ENCODE results near the gene WSCD2. TPM values are rescaled to one million over a fixed set of nuclear protein-coding genes. Genes with fewer than 3 reads are reported as not detected.
A peak's percentile ranks its signal among the peaks of the same experiment; 100 is the strongest.

WSCD2 gene
- total RNA-seq (1 to 10 TPM in 2 of 7 donors, under 1 TPM in 4, not detected in 1; under 0.01 to 2.0 (median 0.49) TPM), polyA plus RNA-seq (1 to 10 TPM in 1 of 2 donors, under 1 TPM in 1; 0.24 to 2.6 TPM)
- long read RNA-seq, donor 1 = 0 reads
- long read RNA-seq, donor 2 = 0 reads
- long read RNA-seq, donor 3, full-length matches to known transcripts = 1 of 1 reads
- long read RNA-seq, donor 3, partial matches to known transcripts = 0 of 1 reads
- long read RNA-seq, donor 3, other reads (novel, unspliced or antisense) = 0 of 1 reads

DNA sequence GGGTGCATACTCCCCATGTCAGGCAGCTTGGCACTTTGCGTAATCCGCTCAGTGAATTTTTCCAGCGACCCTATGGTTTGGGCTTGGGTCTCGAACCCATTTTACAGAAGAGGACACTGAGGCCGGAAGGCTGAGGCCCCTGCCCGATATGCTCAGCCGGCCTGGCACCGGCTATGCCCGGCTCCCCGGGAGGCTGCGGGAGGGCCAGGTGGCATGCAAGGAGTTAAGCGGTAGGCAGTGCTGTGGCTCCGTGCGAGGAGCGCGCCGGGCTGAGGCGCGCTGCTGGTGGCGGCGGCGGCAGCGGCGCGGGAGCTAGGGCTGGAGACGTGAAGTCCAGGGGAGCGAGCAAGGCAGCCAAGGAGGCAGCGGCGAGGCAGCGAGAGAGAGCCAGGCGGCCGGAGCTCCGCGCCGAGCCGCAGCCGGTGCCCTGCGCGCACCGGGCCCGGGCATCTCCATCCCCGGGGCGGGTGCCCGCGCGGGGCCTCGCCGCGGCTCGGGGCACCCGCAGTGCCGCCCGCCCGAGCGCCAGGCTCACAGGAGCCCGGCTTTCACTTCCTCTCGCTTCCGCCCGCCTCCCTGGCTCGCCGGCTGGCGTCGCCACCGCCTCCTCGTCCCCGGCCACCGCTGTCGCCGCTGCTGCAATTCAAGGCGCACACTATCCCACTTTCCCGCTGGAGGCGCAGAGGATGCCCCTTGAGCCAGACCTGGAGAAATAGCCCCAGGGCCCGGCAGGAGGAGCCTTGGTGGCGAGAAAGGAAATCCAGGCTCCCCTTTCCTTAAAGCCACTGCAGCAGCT is at the start of gene WSCD2:
WSCD2 (plus strand) TSS at position 272 of the 796 bp plus-strand sequence. CDS start 66,545 bp downstream, outside the sequence.
- TF ChIP-seq EP300 (IDR thresholded peaks at IDR 0.05) (no peak), POLR2A (IDR thresholded peaks at IDR 0.05) (no peak)
- TF ChIP-seq, protein P1, sequence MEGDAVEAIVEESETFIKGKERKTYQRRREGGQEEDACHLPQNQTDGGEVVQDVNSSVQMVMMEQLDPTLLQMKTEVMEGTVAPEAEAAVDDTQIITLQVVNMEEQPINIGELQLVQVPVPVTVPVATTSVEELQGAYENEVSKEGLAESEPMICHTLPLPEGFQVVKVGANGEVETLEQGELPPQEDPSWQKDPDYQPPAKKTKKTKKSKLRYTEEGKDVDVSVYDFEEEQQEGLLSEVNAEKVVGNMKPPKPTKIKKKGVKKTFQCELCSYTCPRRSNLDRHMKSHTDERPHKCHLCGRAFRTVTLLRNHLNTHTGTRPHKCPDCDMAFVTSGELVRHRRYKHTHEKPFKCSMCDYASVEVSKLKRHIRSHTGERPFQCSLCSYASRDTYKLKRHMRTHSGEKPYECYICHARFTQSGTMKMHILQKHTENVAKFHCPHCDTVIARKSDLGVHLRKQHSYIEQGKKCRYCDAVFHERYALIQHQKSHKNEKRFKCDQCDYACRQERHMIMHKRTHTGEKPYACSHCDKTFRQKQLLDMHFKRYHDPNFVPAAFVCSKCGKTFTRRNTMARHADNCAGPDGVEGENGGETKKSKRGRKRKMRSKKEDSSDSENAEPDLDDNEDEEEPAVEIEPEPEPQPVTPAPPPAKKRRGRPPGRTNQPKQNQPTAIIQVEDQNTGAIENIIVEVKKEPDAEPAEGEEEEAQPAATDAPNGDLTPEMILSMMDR (IDR thresholded peaks at IDR 0.05) = no peak
- Histone ChIP-seq H3K27me3 (no peaks in the 10 kb centered on the region), H3K27ac (no peak within 1 kb of the TSS), H3K36me3 (no peaks in the 10 kb centered on the region), H3K4me3 (peak within 1 kb of the TSS; percentile 41), H3K4me1 (ENCODE audit: insufficient read depth) (no peaks in the 10 kb centered on the region), H3K9me3 (no peaks in the 10 kb centered on the region)
- intact Hi-C loops (cut with DNase I) = no loop called here
- peak in 1 of 5 donors; percentile 15 for DNase-seq
- 3 to 9% (median 4%) methylated on average over 40 to 74 of the region's 74 CpGs for WGBS, 3 donors

DNA sequence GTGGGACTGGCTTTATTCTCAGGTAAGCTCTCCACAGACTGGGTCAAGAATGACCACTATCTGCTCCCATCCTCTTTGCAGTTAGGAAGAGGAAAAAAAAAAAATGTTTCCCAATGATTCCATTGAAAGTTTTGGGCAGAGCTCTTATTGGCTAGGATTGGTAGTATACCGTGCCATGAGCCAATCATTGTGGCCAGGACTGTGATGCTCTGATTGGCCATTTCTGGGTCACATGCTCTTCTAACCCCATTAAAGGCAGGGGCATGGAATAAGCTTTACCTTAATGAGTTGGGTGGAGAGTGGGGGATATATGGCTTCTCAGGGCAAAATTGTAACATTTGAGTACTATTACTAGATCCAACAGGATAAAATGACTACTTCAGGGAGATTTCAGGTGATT is 49.4 kb upstream of the WSCD2 start:
- H3K4me3 ChIP-seq = no peak overlapping the region
- no peak overlapping the region for H3K27ac ChIP-seq
- TF ChIP-seq EP300 (IDR thresholded peaks at IDR 0.05) (no peak), POLR2A (IDR thresholded peaks at IDR 0.05) (no peak)
- TF ChIP-seq, protein P1 (IDR thresholded peaks at IDR 0.05) = no peak
- intact Hi-C loops (cut with DNase I) = no loop called here
- H3K9me3 ChIP-seq = no peaks in the 10 kb centered on the region
- H3K36me3 ChIP-seq = no peaks in the 10 kb centered on the region
- no peak for DNase-seq
- H3K27me3 ChIP-seq = no peaks in the 10 kb centered on the region
- no peaks in the 10 kb centered on the region for H3K4me1 ChIP-seq (ENCODE audit: insufficient read depth)
- 74 to 88% (median 86%) methylated on average over 1 of the region's 1 CpG for WGBS, 3 donors

DNA sequence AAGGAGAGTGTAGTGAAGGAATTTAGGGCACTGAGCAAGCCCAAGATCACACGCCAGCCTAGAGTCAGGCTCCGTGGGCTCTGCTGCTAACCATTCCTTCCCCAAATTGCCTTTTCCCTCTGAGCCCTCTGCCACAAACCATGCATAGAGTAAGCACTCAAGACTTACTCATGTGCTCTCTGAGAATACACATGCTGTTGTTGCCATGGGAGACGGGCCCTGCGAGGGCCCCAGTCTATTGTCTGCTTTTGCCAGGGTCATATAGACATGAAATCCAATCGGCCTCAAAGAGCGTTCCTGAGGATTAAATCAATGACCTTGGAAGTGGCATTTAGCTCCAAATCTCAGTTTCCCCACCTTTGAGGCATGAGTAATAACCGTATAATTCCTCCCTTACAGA is 48.7 kb upstream of the WSCD2 start:
- Histone ChIP-seq H3K4me3 (no peak overlapping the region), H3K36me3 (no peaks in the 10 kb centered on the region), H3K4me1 (ENCODE audit: insufficient read depth) (no peaks in the 10 kb centered on the region), H3K27ac (no peak overlapping the region), H3K9me3 (no peaks in the 10 kb centered on the region), H3K27me3 (no peaks in the 10 kb centered on the region)
- no peak for DNase-seq
- TF ChIP-seq EP300 (IDR thresholded peaks at IDR 0.05) (no peak), POLR2A (IDR thresholded peaks at IDR 0.05) (no peak)
- TF ChIP-seq, protein P1 (IDR thresholded peaks at IDR 0.05) = no peak
- 67 to 75% (median 69%) methylated on average over 7 of the region's 7 CpGs for WGBS, 3 donors
- intact Hi-C loops (cut with DNase I) = no loop called here

DNA sequence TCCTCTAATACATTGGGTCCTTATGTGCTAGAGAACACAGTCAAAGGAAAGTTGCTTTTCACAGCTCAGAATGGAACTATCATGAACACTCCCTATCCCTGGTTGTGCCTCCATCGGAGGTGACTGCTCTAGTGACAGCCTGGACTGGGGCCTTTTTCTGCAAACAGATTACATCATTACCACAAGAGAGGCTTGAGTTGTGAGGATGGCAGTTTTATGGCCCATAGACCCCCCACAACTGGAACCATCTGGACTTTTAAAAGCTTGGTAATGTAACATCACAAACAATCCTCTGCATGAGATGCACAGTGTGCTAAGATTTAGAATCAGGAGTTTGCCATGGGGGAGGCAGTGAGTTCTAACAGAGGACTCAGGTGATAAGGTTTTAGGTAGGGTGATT is 46.6 kb upstream of the WSCD2 start:
- Histone ChIP-seq H3K4me1 (ENCODE audit: insufficient read depth) (no peaks in the 10 kb centered on the region), H3K4me3 (no peak overlapping the region), H3K27ac (no peak overlapping the region), H3K36me3 (no peaks in the 10 kb centered on the region), H3K9me3 (no peaks in the 10 kb centered on the region), H3K27me3 (no peaks in the 10 kb centered on the region)
- TF ChIP-seq, protein P1 (IDR thresholded peaks at IDR 0.05) = no peak
- no peak for TF ChIP-seq POLR2A (IDR thresholded peaks at IDR 0.05)
- TF ChIP-seq EP300 (IDR thresholded peaks at IDR 0.05) = no peak
- intact Hi-C loops (cut with DNase I) = no loop called here
- DNase-seq = no peak
- 35 to 57% (median 54%) methylated on average over 1 of the region's 1 CpG for WGBS, 3 donors

All from ovary (tissue), 10 donors.